IMR-90 (cell line): Measurements from ENCODE around the gene TMEM161B. TPM values are rescaled to one million over a fixed set of nuclear protein-coding genes. Genes with fewer than 3 reads are reported as not detected.

Source experiments
- ATAC-seq: fragments of 200-7000 bp; cut with Tn5 transposase; 2 replicates; pipeline ENCODE4 v1.9.1; 2020; ENCODE audit warnings: low read depth, mild to moderate bottlenecking, moderate library complexity
- BruUV-seq: library from RNA; stranded (reverse); fragments of 400-500 nt; replicated peaks from 2 replicates; lab custom pipeline; 2021; lab: Mats Ljungman, UMichigan
- CTCF ChIA-PET: fragments of 300-600 bp; formaldehyde crosslinking; extraction: SDS; loops from one replicate; lab custom pipeline; 2021; ENCODE audit warnings: antibody characterized with exemption; lab: Yijun Ruan, JAX
- POLR2A ChIA-PET: fragments of 300-600 bp; sonication (Branson Sonifier 250); formaldehyde crosslinking; loops from one replicate; lab custom pipeline; 2022; ENCODE audit warnings: antibody characterized with exemption; ENCODE audit not compliant: unreplicated experiment; lab: Charles Lee
- DNase-seq: peaks from one replicate; pipeline ENCODE4 v3.0.0; 2013
- H2AFZ ChIP-seq: replicated peaks from 2 replicates; pipeline ENCODE3; 2013; ENCODE audit warnings: low read length, mild to moderate bottlenecking; ENCODE audit not compliant: poor library complexity
- H2AK5ac ChIP-seq: 2 replicates; pipeline ENCODE4 v1.6.1; 2013; ENCODE audit warnings: low read depth, low read length, inconsistent platforms
- H2AK9ac ChIP-seq: replicated peaks from 2 replicates; pipeline ENCODE3; 2013; ENCODE audit warnings: mild to moderate bottlenecking, low read depth, low read length, moderate library complexity; ENCODE audit not compliant: poor library complexity
- H2BK120ac ChIP-seq: 2 replicates; pipeline ENCODE4 v1.6.1; 2013; ENCODE audit warnings: low read depth, low read length, inconsistent platforms
- H2BK15ac ChIP-seq: 3 replicates; pipeline ENCODE4 v1.6.1; 2013; ENCODE audit warnings: low read depth, low read length, inconsistent platforms
- H2BK20ac ChIP-seq: 2 replicates; pipeline ENCODE4 v1.6.1; 2013; ENCODE audit warnings: low read depth, mild to moderate bottlenecking, inconsistent platforms, low read length, moderate library complexity
- H2BK5ac ChIP-seq: 2 replicates; pipeline ENCODE4 v1.6.1; 2013; ENCODE audit warnings: mild to moderate bottlenecking, low read depth, low read length, inconsistent platforms; ENCODE audit not compliant: poor library complexity, severe bottlenecking
- H3K14ac ChIP-seq: replicated peaks from 2 replicates; pipeline ENCODE4 v1.6.1; 2013; ENCODE audit warnings: low read depth, low read length, inconsistent platforms
- H3K18ac ChIP-seq: 2 replicates; pipeline ENCODE4 v1.6.1; 2013; ENCODE audit warnings: low read depth, low read length, control low read depth
- H3K23ac ChIP-seq: 2 replicates; pipeline ENCODE4 v1.6.1; 2013; ENCODE audit warnings: low read depth, low read length, inconsistent platforms
- H3K27ac ChIP-seq: 2 replicates; pipeline ENCODE4 v1.5.1; 2013; ENCODE audit warnings: mild to moderate bottlenecking, control low read depth, low read length; ENCODE audit not compliant: insufficient read depth
- H3K27me3 ChIP-seq: 2 replicates; pipeline ENCODE4 v1.6.1; 2013; ENCODE audit warnings: low read length; ENCODE audit not compliant: control insufficient read depth, insufficient read depth
- H3K36me3 ChIP-seq: 2 replicates; pipeline ENCODE4 v1.6.1; 2013; ENCODE audit warnings: low read length, mixed read lengths; ENCODE audit not compliant: control insufficient read depth, insufficient read depth
- H3K4ac ChIP-seq: 2 replicates; pipeline ENCODE4 v1.6.1; 2013; ENCODE audit warnings: low read depth, low read length, inconsistent platforms
- H3K4me1 ChIP-seq: 2 replicates; pipeline ENCODE4 v1.6.1; 2013; ENCODE audit warnings: low read length, mixed read lengths; ENCODE audit not compliant: control insufficient read depth, insufficient read depth
- H3K4me2 ChIP-seq: 2 replicates; pipeline ENCODE4 v1.6.1; 2013; ENCODE audit warnings: low read depth, mild to moderate bottlenecking, control low read depth, low read length, moderate library complexity
- H3K4me3 ChIP-seq: 2 replicates; pipeline ENCODE4 v1.5.1; 2013; ENCODE audit warnings: low read depth, mild to moderate bottlenecking, control low read depth, low read length, moderate library complexity; ENCODE audit not compliant: insufficient read depth
- H3K56ac ChIP-seq: 2 replicates; pipeline ENCODE4 v1.6.1; 2013; ENCODE audit warnings: low read length, inconsistent platforms; ENCODE audit not compliant: insufficient read depth; ENCODE audit errors: extremely low read depth
- H3K79me1 ChIP-seq, 2 experiments: 2 replicates each; pipeline ENCODE4 v1.6.1; 2013; ENCODE audit warnings: low read length in 2 of 2, inconsistent platforms in 1 of 2, low read depth in 1 of 2
- H3K9ac ChIP-seq: 2 replicates; pipeline ENCODE4 v1.6.1; 2013; ENCODE audit warnings: low read depth, low read length, control low read depth
- H3K9me1 ChIP-seq: 2 replicates; pipeline ENCODE4 v1.6.1; 2013; ENCODE audit warnings: low read length, inconsistent platforms; ENCODE audit not compliant: insufficient read depth
- H3K9me3 ChIP-seq: 2 replicates; pipeline ENCODE4 v1.6.1; 2013; ENCODE audit warnings: low read length; ENCODE audit not compliant: control insufficient read depth, insufficient read depth
- H4K20me1 ChIP-seq: 2 replicates; pipeline ENCODE4 v1.6.1; 2013; ENCODE audit warnings: low read length, inconsistent platforms; ENCODE audit not compliant: insufficient read depth
- H4K5ac ChIP-seq: 2 replicates; pipeline ENCODE4 v1.6.1; 2013; ENCODE audit warnings: mild to moderate bottlenecking, low read depth, low read length, control low read depth
- H4K8ac ChIP-seq, 2 experiments: 2 replicates each; pipeline ENCODE4 v1.6.1; 2013; ENCODE audit warnings: low read depth in 2 of 2, low read length in 2 of 2, control low read depth in 1 of 2, inconsistent platforms in 1 of 2
- H4K91ac ChIP-seq: 2 replicates; pipeline ENCODE4 v1.6.1; 2013; ENCODE audit warnings: low read depth, low read length, inconsistent platforms; ENCODE audit not compliant: insufficient read depth
- CEBPB ChIP-seq: IDR thresholded peaks from 2 replicates; pipeline ENCODE4 v1.6.1; 2012; ENCODE audit warnings: low read depth, low read length, improper control_type of control experiment
- dilution Hi-C: fragments of 300-500 bp; cut with HindIII; formaldehyde crosslinking; loops from one replicate; pipeline ENCODE4 v1.14.3; 2018; ENCODE audit warnings: low sequenced_read_pairs; ENCODE audit not compliant: unreplicated experiment
- in situ Hi-C: fragments of 300-500 bp; cut with MboI; formaldehyde crosslinking; loops from 3 replicates; pipeline ENCODE4 v1.14.3; 2019; ENCODE audit warnings: low sequenced_read_pairs, inconsistent platforms, mixed read lengths
- intact Hi-C: fragments of 100-400 bp; cut with micrococcal nuclease; formaldehyde crosslinking; loops from 2 replicates; pipeline ENCODE4 v1.10.0; 2022
- polyA plus RNA-seq, 3 experiments: library from polyadenylated mRNA; depleted of rRNA; stranded (reverse); fragments of >200 nt; gene quantifications; 2 replicates each; pipeline ENCODE4 v1.2.3, GENCODE V29; 2012; ENCODE audit warnings: low replicate concordance in 1 of 3
- total RNA-seq: library from RNA; depleted of rRNA; stranded (reverse); fragments of >200 nt; gene quantifications from 2 replicates; pipeline ENCODE4 v1.2.3, GENCODE V29; 2012
- TF ChIP-seq, protein P1 (sequence below): fragments of 150-350 bp; IDR thresholded peaks from 2 replicates; pipeline ENCODE4 v1.6.1; 2016; ENCODE audit warnings: low read depth, mild to moderate bottlenecking, low read length, moderate library complexity, borderline replicate concordance

Gene TMEM161B
- total and polyA plus RNA-seq, 2 of the 4 experiments (the other 2 are of a cell fraction): 7.4 to 9.3 TPM

- Histone ChIP-seq H3K9me1 (no peaks in the 10 kb centered on the region), H3K27ac (no peak overlapping the region), H3K27me3 (peaks cover 9% of the 10 kb centered on the region), H2AK5ac (no peak overlapping the region), H2AFZ (no peak overlapping the region), H2BK120ac (no peak overlapping the region), H2BK20ac (no peak overlapping the region), H2AK9ac (no peak overlapping the region), H3K36me3 (no peaks in the 10 kb centered on the region), H3K56ac (no peak overlapping the region), H3K9me3 (no peaks in the 10 kb centered on the region), H3K18ac (no peak overlapping the region), H4K20me1 (no peaks in the 10 kb centered on the region), H4K5ac (no peak overlapping the region), H3K9ac (no peak overlapping the region), H3K23ac (no peak overlapping the region), H4K8ac (no peak overlapping the region), H3K4me3 (no peak overlapping the region), H3K14ac (no peak overlapping the region), H2BK15ac (no peak overlapping the region), H3K79me1 (no peaks in the 10 kb centered on the region), H3K4me2 (no peak overlapping the region), H2BK5ac (no peak overlapping the region), H3K4ac (no peak overlapping the region), H3K4me1 (no peaks in the 10 kb centered on the region), H4K91ac (no peak overlapping the region)
- no TSS peak for BruUV-seq
- DNase-seq (no peak), ATAC-seq (no peak)
- in situ Hi-C loops (no loop called here), dilution Hi-C loops (no loop called here), intact Hi-C loops (no loop called here)
- ChIA-PET POLR2A (no interaction called here), CTCF (no interaction called here)
- peak; percentile 5; the same call in 1 of the 2 replicates for TF ChIP-seq CEBPB
- TF ChIP-seq, protein P1, sequence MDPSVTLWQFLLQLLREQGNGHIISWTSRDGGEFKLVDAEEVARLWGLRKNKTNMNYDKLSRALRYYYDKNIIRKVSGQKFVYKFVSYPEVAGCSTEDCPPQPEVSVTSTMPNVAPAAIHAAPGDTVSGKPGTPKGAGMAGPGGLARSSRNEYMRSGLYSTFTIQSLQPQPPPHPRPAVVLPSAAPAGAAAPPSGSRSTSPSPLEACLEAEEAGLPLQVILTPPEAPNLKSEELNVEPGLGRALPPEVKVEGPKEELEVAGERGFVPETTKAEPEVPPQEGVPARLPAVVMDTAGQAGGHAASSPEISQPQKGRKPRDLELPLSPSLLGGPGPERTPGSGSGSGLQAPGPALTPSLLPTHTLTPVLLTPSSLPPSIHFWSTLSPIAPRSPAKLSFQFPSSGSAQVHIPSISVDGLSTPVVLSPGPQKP: no peak
Observed at GRCh38 chr5:88150747-88151146, 117.9 kb downstream of the TMEM161B start.
